ENCODE data around the gene MRTFB. TPM values are rescaled to one million over a fixed set of nuclear protein-coding genes. Genes with fewer than 3 reads are reported as not detected.
"Not testable (repeated sequence)": the region's sequence is repeated elsewhere in the genome, so short reads cannot be mapped to it uniquely, and the experiment has no call there.

Gene MRTFB
- total RNA-seq, 4 donors from 2014 or later: 31.9 to 128 (median 56.4) TPM

GRCh38 chr16:14043793-14044192 lies 27.3 kb upstream of the MRTFB start:
- WGBS, 2 donors: 96 to 98% methylated on average over 6 of the region's 6 CpGs
- no peak overlapping the region for H3K4me3 ChIP-seq (ENCODE audit: low read depth, poor library complexity, severe bottlenecking)
- TF ChIP-seq POLR2A (IDR thresholded peaks at IDR 0.05): no peak
- TF ChIP-seq, protein P1, sequence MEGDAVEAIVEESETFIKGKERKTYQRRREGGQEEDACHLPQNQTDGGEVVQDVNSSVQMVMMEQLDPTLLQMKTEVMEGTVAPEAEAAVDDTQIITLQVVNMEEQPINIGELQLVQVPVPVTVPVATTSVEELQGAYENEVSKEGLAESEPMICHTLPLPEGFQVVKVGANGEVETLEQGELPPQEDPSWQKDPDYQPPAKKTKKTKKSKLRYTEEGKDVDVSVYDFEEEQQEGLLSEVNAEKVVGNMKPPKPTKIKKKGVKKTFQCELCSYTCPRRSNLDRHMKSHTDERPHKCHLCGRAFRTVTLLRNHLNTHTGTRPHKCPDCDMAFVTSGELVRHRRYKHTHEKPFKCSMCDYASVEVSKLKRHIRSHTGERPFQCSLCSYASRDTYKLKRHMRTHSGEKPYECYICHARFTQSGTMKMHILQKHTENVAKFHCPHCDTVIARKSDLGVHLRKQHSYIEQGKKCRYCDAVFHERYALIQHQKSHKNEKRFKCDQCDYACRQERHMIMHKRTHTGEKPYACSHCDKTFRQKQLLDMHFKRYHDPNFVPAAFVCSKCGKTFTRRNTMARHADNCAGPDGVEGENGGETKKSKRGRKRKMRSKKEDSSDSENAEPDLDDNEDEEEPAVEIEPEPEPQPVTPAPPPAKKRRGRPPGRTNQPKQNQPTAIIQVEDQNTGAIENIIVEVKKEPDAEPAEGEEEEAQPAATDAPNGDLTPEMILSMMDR (IDR thresholded peaks at IDR 0.05): no peak
- no peak for DNase-seq (ENCODE audit: low spot score in 2 of 2)
- intact Hi-C loops (cut with DNase I; ENCODE audit: low total_unique reads): no loop called here

GRCh38 chr16:14047121-14047859 lies 23.8 kb upstream of the MRTFB start:
- DNase-seq (ENCODE audit: low spot score in 2 of 2): peak in 1 of 2 donors; percentile 37
- H3K4me3 ChIP-seq (ENCODE audit: low read depth, poor library complexity, severe bottlenecking); intact Hi-C loops (cut with DNase I; ENCODE audit: low total_unique reads): not testable (repeated sequence)
- WGBS, 2 donors: 82 to 90% methylated on average over 6 of the region's 6 CpGs

DNA sequence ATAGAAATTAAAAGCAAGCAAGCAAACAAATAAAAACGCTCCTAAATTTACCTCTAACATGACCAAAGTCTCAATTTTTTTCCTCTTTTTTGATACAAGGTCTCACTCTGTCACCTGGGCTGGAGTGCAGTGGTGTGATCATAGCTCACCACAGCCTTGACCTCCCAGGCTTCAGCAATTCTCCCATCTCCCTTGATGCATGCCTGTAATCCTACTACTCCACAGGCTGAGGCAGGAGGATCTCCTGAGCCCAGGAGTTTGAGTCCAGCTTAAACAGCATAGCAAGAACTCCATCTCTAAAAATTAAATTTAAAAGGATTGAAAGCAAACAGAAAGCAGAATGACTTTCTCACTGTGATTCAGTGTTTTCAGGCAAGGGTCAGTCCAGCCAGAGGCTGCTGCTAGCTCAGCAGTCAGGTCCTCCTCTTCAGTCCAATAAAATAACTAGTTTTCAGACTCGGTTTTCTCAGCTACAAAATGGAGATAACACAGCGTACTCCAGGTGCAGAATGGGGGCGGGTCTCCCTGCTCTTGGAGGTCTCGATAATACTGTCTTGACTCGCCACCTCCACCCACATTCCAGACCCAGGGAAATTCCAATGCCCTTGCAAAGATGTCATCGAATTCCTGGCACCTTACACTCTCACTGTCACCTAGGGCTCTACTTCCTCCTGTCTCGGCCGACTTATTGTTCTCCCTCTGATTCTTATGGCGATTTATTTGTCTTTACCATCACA lies 20.7 kb upstream of the MRTFB start:
- TF ChIP-seq POLR2A (IDR thresholded peaks at IDR 0.05): no peak
- TF ChIP-seq, protein P1 (IDR thresholded peaks at IDR 0.05): no peak
- peak in 1 of 2 donors; percentile 56 for DNase-seq (ENCODE audit: low spot score in 2 of 2)
- WGBS, 2 donors: 49 to 58% methylated on average over 10 of the region's 10 CpGs
- intact Hi-C loops (cut with DNase I; ENCODE audit: low total_unique reads): no loop called here
- H3K4me3 ChIP-seq (ENCODE audit: low read depth, poor library complexity, severe bottlenecking): no peak overlapping the region

- TF ChIP-seq POLR2A (IDR thresholded peaks at IDR 0.05): no peak
- TF ChIP-seq, protein P1 (IDR thresholded peaks at IDR 0.05): peak in 1 of 3 donors; percentile 36
- H3K4me3 ChIP-seq (ENCODE audit: low read depth, poor library complexity, severe bottlenecking): no peak overlapping the region
- intact Hi-C loops (cut with DNase I; ENCODE audit: low total_unique reads): no loop called here
- DNase-seq (ENCODE audit: low spot score in 2 of 2): peak in 1 of 2 donors; percentile 8
- WGBS, 2 donors: 87 to 94% methylated on average over 5 of the region's 5 CpGs
These were observed 19.9 kb upstream of the MRTFB start for GRCh38 chr16:14051103-14051729.

DNA sequence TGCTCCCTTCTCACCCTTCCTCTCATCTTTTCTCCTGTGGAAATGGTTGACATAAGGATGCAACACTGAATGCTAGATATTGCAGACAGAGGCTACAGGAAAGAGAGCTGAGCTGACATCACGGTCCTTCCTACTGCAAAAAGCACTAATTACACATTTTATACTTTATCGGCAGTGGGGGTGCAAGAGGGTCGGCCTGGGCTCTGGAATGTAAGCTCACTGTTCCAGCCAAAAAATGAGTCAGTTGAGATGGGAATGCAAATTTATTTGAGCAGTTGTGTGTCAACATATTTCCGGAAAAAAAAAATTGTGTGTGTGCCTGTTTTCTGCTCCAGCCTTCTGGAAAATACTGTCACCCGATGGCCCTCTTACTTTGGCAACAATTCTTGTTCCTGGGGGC lies 14.1 kb upstream of the MRTFB start:
- intact Hi-C loops (cut with DNase I; ENCODE audit: low total_unique reads): no loop called here
- H3K4me3 ChIP-seq (ENCODE audit: low read depth, poor library complexity, severe bottlenecking): no peak overlapping the region
- 55 to 59% methylated on average over 5 of the region's 5 CpGs for WGBS, 2 donors
- TF ChIP-seq, protein P1 (IDR thresholded peaks at IDR 0.05): no peak
- no peak for TF ChIP-seq POLR2A (IDR thresholded peaks at IDR 0.05)
- DNase-seq (ENCODE audit: low spot score in 2 of 2): peak in 1 of 2 donors; percentile 28

DNA sequence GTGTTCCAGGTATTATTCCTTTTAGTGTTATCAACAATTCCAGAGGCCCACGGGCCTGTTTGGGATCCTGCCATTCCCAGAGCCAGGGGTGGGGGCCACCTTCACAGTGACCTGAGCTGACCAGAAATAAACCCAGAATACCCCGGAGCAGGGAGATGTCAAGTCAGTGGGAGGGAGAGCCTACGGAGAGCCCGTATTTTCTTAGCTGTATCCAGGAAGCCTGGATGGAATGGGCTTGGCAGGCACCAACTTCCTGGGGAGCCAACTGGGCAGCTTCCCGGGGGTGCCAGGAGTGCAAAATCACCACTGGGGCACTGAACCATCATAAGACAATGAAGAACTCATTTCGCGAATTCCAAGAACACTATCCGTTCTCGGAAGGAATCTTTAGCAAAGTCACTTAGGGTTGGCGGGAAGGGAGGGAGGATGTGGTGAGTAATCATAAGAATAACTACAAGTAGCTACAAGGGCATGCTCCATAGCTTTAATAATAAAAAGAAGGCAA lies 13.2 kb upstream of the MRTFB start:
- 71 to 80% methylated on average over 10 of the region's 10 CpGs for WGBS, 2 donors
- intact Hi-C loops (cut with DNase I; ENCODE audit: low total_unique reads): no loop called here
- TF ChIP-seq, protein P1 (IDR thresholded peaks at IDR 0.05): no peak
- TF ChIP-seq POLR2A (IDR thresholded peaks at IDR 0.05): no peak

More for the DNA sequence above, 13.2 kb upstream of the MRTFB start:
- DNase-seq (ENCODE audit: low spot score in 2 of 2): peak in 1 of 2 donors; percentile 77
- no peak overlapping the region for H3K4me3 ChIP-seq (ENCODE audit: low read depth, poor library complexity, severe bottlenecking)

Data from lower leg skin (tissue), 4 donors.